COR-L47 (cell line): ENCODE measurements around the gene PAPOLB.

Experiments
- DNase-seq: peaks from one replicate; lab custom pipeline; 2025; lab: John Stamatoyannopoulos, UW

Gene PAPOLB

DNA sequence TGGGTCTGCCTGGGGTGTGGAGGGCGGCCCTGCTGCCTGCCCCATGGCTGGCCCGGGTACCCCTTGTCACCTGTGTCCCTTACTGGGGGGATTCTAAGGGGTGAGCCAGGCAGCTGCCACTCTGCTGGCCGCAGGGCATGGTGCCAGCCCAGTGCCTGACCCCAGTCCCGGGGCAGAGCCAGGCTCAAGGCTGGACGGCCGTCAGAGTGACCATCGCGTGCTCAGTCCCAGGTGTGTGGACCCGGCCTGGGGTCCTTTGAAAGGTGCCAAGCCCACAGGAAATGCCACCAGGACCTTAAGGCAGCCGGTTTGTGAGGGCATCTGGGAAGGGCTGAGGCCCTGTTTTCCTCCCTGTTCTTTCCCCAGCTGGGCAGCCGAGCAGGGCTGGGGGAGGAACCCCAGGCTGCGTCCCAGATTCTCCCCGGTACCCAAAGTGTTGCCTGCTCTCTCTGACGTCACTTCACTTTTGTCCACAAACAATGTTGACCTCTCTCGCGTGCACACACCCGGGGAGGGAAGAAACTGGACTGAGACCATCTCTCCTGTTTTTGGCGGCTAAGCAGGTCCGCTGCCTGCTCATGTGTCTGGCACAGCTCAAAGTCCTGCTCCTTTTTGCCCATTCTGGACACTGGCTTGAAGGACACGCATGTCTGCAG lies 37.6 kb downstream of the PAPOLB start:
- DNase-seq, result no peak

DNA sequence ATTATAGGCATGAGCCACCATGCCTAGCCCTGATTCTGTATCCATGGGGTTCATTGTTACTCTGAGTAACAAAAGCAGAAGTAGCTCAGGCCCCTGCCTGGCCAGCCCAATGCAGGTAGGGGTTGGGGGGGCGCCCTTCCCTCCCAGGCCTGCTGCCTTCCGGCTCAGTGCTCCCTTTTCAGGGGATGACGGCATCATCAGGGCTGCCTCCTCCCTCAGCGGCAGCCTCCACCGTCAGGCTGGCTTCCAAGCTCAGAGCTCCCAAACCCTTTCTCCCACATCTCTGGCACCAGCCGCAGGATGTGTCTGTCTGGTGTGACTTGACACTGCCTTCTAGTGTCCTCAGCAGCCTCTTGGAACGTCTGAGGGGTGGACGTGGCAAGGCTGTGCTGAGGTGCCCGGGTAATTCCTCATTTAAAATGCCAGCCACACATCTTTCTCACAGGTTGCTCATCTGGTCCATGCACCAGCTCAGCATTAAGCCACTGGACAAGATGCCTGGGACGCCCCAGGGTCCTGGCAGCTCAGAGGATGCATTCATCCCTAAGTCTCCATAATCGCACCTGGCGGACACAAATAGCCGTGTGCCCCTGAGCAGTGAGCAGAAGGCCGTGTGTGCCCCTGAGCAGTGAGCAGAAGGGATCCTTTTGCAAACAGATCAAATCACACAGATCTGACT lies 38.2 kb downstream of the PAPOLB start:
- no peak for DNase-seq

DNA sequence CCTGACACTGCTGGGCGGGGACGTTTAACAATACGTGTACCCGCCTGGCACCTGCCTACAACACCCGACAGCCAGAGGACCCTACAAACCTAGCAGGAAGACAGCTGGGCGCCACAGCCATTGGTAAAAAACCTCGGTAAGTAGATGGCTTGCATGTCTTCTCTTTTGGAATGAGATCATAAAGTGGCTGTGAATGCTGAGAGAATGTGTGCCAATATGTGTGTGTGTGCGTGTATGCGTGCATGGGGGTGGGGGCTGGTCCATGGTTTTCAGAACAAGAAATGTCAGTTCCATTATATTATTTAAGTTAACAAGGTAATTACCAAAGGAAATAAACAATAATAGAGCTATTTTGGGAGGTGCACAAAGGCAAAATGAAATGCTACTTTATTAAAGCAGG lies 39.2 kb downstream of the PAPOLB start:
- no peak for DNase-seq

DNA sequence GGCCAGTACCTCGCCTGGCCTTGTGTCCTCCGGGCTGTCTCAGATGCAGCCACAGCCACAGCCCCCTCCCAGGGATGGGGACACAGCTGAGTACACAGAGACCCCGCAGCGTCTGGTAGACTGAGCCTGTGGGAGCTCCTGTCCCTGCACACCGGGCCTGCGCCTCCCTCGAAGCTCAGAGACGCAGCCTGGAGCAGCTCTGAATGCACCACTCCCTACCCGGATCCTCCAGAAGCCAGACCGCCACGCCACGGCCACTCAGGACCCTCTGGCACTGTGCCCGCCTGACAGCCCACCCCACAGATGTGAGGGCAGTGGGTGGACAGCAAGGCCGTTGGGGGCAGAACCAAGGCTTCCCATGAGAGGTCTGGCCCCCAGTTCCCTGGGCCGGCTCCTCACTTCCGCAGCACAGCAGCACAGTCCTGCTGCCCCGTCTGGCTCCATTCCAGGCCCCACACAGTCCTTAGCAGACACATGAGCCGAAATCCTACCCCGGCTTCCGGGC lies 40.8 kb downstream of the PAPOLB start:
- no peak for DNase-seq

DNA sequence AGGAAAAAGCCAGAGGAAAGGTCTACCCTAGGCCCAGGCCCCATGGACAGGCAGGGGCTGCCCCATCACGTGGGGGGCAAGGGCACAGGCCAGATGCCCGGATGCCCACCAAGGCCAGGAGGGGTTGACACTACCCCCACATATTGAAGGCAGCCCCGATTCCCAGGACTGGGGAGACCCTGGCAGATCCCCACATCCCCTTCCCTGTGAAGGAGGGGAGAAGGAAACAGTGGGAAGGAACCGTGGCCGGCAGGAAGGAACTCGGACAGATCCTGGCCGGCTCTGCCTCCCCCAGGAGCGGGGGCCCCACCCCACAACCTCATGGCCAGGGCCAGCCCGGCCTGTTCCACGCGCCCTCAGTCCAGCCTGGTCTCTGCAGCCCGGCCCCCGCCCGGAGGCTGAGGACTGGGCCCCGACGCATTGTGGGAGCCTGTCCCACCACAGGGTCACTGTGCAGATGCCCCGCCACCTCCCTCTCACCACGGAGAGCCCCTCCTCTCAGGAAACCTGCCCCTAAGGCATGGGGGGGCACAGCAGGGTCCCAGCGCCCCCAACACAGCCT lies 41.3 kb downstream of the PAPOLB start:
- DNase-seq, result no peak

DNA sequence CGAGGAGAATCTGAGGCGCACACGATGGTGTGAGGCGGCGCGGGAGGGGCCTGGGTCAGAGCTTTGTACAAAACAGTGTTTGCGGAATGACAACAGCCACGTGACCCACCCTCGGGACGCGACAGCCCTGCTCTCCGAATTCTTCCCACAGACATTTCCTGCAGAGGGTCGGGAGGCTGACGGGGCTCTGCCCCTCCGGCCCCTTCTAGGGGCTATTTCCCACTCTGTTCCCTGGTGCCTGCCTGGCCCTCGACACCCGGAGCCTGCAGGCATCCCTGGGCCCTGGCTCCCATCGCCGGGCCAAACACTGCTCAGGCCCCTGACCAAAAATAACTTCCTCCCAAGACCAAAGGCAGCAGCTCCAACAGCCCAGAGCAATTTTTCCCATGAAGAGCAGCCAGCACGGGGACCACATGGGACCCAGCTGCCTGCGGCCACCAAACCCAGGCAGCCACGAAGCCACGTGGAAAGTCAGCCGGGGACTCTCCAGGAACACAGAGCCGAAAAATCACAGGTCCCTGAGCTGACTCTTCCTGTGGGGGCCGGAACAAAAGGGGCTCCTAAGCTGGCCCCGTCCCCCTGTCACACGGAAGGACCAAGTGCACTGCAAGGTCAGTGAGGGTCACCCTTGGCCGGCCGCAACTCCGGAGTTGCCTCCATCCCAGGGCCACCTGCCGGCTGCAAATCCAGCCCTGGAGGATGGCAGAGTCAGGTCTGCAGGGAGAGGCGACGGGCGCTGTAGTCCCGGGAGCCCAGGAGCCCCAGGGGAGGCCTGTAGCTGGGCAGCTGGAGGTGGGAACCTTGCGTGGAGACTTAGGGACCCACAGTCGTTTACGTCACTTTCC lies 42.0 kb downstream of the PAPOLB start:
- DNase-seq, result no peak

DNA sequence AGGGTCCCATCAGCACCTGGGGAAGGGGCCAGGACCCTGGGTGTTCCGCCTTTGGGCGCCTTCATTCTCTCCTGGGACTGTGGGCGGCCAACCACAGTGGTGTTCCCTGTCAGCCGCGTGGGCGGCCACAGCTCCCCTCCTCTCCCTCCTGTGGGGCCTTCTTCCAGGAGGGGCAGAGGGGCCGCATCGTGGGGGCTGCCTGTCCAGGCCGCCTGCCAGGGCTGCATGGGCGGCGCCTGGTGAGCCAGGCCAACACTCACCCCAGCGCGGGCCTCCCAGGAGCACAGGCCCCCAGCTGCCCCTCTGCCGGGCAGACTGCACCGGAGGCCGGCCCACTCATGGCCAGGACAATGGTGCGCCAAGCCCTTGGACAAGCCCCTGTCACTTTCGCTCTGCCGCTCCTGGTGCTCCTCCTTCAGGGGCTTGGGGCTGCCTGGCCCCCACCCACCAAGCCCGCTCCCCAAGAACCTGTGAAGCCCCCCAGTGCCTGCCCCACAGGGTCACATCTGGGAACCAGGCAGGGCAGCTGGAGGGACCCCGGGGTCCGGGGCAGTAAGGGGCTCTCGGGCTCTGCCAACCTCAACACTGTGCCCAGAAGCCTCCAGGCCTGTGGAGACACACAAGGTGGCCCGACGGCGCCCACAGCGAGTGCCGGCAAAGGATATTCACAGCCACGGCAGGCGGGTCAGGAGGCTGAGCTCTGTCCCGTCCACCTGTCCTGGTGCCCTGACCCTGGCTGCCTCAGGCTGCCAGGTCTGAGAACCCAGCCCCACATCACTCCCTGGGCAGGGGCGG lies 43.6 kb downstream of the PAPOLB start:
- DNase-seq, result no peak

DNA sequence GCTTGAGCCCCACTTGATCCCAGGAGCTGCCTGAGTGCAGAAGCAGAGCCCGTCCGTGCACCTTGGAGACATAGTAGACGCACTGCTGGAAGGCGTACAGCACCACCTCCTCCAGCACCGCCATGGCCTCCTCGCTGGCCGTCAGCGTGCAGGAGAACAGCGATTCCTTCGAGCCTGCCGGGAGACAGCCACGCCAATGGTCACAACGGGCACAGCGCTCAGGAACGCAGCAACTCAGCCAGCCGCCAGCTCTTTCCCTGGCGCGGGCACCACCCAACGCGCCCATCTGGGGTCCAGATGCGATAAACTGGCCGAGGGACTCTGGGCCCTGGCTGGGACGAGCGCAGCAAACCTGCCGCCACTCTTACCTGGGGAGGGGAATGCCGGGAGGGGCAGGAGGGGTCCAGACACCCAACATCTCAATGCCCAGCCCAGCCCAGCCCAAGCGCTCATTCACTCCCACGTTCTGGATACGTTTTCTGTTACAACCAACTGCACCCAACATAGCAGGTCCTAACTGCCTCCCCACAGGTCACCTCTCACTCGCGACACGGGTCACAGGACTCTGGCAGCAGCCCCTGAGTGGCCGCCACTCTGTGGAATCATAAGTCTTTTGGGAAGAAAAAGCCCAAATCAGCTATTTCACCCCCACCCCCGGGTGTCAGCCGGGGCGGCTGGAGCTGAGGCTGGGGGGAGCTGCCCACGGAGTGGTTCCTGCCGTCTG lies 44.5 kb downstream of the PAPOLB start:
- no peak for DNase-seq

DNA sequence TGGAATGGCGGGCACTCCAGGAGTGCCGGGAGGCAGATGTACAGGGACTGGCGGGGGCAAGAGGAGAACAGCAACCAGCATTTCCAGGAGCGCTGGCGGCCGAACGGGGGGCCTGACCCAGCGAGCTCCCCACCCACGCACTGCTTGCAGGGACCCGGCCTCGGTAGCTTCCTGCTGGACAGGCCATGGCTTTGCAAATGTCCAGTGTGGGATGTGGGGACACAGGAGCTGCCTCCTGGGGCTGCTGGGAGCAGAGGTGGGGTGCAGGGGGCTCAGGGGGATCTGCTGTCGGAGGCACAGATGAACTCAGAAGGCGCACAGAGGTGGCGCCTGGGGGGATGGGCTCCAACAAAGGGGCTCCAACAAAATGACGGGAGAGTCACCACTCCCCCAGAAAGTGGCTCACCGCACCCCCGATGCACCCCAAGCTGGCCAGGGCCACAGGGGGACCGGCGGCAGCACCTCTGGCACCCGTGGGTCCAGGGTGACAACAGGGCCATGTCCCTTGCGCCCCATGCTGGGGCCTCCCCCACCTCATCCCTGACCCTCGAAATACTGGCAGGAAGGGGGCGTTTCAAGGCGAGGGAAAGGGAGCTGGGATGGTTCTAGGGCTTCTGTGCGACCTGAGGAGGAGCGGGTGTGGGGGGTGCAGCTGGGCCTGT lies 45.3 kb downstream of the PAPOLB start:
- no peak for DNase-seq

DNA sequence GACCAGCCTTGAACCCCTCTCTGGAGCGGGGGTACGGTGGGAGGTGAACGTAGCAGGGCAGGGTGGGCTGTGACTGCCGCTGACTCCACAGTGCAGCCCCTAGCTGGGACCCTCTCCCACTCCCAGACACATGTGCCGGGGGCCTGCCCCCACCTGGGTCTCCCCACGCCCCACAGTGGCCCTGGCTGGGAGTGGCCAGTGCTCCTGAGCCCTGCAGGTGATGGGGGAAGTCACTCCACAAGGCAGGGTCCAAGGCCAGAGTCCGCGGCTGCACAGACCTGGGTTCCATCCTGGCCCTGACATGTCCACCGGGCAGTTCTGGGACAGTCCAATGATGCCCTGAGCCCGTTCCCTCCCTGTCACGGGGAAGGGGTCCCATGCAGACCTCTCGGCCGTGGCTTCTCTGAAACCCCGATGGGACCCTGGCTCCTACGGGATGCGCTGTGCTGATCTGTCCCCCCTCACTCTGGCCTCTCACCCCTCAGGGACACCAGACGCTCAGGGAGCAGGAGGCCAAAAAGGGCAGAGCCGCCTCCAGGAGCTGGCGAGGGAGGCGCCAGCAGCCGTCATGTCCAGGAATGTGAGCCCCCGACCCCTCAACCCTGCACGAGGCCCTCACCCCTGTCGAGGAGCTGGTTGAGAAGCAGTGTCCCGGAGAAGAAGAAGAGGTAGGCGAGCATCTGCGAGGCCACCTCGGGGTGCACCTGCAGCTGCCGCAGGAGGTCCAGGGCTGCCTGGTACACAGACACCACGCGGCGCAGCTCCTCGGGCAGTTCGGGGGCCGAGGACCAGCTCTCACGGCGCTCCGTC lies 46.0 kb downstream of the PAPOLB start:
- no peak for DNase-seq

DNA sequence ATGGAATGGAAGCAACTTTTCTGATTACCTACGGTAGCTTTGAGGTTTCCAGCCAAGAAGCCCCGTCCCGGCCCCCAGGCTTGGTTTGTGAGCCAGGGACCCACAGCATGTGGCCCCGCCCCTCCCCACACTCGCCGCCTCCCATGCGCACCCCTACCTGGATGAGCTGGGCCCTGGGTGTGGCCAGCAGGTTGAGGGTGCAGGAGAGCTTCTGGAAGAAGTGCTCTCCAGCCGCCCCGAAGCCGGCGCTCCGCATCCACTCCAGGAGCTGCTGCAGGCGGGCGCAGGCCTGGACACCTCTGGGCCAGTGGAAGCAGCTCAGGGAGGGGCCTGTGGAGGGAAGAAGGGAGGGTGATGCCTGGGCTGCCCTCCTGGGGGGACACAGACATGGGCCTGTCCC lies 46.7 kb downstream of the PAPOLB start:
- no peak for DNase-seq

DNA sequence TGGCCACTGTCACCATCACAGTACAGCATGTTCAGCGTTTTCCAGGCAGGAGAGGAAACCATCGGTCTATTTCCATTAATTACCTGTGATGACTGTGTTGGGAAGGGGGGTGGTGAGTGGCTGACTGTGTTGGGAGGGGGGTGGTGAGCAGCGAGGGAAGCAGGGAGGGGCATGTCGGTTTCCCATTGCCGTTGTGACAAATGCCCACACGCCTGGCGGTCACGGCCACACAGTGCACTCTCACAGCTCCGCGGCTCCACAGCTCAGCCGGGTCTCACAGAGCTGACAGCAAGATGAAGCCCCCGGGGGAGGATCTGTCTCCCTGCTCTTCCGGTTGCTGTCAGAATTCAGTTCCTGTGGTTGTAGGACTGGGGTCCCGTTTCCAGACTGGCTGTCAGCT lies 47.4 kb downstream of the PAPOLB start:
- no peak for DNase-seq

DNA sequence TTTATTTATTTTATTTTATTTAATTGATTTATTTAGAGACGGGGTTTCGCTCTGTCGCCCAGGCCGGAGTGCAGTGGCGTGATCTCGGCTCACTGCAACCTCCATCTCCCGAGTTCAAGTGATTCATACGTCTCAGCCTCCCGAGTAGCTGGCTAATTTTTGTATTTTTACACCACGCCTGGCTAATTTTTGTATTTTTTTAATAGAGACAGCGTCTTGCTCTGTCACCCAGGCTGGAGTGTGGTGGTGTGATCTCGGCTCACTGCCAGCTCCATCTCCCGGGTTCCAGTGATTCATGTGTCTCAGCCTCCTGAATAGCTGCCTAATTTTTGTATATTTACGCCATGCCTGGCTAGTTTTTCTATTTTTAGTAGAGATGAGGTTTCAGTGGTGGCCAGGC lies 52.2 kb downstream of the PAPOLB start:
- no peak for DNase-seq

DNA sequence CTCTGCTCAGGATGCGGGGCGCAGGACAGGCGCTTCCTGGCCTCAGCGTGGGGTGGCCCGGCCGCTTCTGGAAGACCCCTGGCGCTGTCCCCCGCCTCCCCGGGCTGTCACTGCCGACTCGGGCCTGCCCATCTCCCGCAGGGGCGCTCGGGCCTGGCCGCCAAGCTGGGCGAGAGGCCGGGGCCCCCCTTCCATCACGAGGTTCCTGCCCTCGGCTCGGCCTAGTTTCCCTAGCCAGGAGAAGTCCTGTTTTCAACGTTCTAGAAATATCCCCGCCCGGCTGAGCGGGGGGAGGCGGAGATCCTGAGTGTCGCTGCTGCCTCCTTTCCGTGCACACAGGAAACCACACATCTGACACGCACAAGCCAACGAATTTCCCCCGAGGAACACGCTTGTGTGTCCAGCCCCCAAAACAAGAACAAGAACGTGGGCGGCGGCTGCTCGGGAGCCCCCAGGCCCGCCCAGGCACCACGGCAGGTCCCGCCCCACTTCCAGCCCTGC lies 52.7 kb downstream of the PAPOLB start:
- no peak for DNase-seq

DNA sequence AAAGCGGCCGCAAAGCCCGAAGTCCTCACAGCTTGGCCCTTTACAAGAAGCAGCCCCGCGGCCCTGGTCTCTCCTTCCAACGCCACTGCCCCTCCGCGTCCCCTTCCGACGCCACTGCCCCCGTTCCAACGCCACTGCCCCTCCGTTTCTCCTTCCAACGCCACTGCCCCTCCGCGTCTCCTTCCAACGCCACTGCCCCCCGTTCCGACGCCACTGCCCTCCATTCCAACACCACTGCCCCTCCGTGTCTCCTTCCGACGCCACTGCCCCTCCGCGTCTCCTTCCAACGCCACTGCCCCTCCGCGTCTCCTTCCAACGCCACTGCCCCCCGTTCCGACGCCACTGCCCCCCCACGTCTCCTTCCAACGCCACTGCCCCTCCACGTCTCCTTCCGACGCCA lies 53.3 kb downstream of the PAPOLB start:
- no peak for DNase-seq

DNA sequence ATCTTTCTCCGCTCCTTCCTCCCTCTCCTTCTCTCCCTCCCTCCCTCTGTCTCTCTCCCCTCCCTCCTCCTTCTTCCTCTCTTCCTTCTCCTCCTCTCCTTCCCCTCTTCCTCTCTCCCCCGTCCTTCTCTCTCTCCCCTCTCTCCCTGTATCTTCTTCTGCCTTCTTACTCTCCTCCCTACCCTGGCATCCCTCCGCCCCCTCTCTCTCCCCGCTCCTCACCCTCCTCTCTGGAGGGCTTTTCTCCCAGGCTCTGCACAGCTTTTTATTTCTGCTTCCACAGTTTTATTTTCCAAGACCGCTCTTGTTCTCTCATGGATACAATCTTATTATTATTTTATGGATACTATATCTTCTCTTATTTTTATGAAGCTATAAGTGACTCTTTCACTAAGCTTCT lies 53.8 kb downstream of the PAPOLB start:
- DNase-seq, result no peak
